ENCODE measurements around the gene SH3BP4. TPM values are rescaled to one million over a fixed set of nuclear protein-coding genes. Genes with fewer than 3 reads are reported as not detected.

The SH3BP4 gene
- total RNA-seq, 4 donors from 2014 or later = 13.5 to 28.4 (median 20.1) TPM

GRCh38 chr2:235029054-235029453, 77.2 kb downstream of the SH3BP4 start:
- no peaks in the 10 kb centered on the region for H3K9me3 ChIP-seq
- intact Hi-C loops (cut with DNase I; ENCODE audit: low total_unique reads) = no loop called here
- DNase-seq = no peak
- H3K27me3 ChIP-seq = no peaks in the 10 kb centered on the region
- H3K4me3 ChIP-seq = no peak overlapping the region
- H3K4me1 ChIP-seq = peaks cover 0 to 3% of the 10 kb centered on the region in 2 donors
- H3K27ac ChIP-seq = no peak overlapping the region
- no peaks in the 10 kb centered on the region for H3K36me3 ChIP-seq
- TF ChIP-seq POLR2A (IDR thresholded peaks at IDR 0.05) = no peak
- TF ChIP-seq, protein P1, sequence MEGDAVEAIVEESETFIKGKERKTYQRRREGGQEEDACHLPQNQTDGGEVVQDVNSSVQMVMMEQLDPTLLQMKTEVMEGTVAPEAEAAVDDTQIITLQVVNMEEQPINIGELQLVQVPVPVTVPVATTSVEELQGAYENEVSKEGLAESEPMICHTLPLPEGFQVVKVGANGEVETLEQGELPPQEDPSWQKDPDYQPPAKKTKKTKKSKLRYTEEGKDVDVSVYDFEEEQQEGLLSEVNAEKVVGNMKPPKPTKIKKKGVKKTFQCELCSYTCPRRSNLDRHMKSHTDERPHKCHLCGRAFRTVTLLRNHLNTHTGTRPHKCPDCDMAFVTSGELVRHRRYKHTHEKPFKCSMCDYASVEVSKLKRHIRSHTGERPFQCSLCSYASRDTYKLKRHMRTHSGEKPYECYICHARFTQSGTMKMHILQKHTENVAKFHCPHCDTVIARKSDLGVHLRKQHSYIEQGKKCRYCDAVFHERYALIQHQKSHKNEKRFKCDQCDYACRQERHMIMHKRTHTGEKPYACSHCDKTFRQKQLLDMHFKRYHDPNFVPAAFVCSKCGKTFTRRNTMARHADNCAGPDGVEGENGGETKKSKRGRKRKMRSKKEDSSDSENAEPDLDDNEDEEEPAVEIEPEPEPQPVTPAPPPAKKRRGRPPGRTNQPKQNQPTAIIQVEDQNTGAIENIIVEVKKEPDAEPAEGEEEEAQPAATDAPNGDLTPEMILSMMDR (IDR thresholded peaks at IDR 0.05) = no peak

DNA sequence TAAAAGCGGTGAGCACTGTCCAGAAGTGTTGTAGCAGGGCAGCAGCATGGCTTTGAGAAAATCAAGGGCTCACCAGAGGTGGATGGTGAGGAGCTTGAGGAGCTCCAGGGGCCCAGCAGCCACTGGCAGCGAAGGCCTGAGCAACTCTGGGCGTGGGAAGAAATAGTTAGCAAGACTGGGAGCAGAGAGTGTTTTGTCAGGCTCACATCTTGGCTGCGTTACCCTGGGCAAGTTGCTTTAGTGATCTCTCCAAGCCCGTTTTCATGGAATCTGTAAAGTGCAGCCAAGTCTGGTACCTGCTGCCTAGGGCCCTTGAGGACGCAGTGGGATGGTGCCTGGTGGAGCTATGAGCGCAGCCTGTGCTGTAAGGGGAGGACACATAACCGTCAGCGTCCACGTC, 78.3 kb downstream of the SH3BP4 start:
- H3K9me3 ChIP-seq = no peaks in the 10 kb centered on the region
- H3K27me3 ChIP-seq = no peaks in the 10 kb centered on the region
- TF ChIP-seq, protein P1 (IDR thresholded peaks at IDR 0.05) = no peak
- no peak for TF ChIP-seq POLR2A (IDR thresholded peaks at IDR 0.05)
- no peak overlapping the region for H3K4me3 ChIP-seq
- peaks cover 0 to 3% of the 10 kb centered on the region in 2 donors for H3K4me1 ChIP-seq
- intact Hi-C loops (cut with DNase I; ENCODE audit: low total_unique reads) = no loop called here
- H3K27ac ChIP-seq = no peak overlapping the region
- no peak for DNase-seq
- H3K36me3 ChIP-seq = no peaks in the 10 kb centered on the region

GRCh38 chr2:235030936-235031335, 79.1 kb downstream of the SH3BP4 start:
- TF ChIP-seq POLR2A (IDR thresholded peaks at IDR 0.05) = no peak
- TF ChIP-seq, protein P1 (IDR thresholded peaks at IDR 0.05) = no peak
- intact Hi-C loops (cut with DNase I; ENCODE audit: low total_unique reads) = no loop called here
- H3K27ac ChIP-seq = no peak overlapping the region

GRCh38 chr2:235031686-235032373, 80.0 kb downstream of the SH3BP4 start:
- Histone ChIP-seq H3K9me3 (no peaks in the 10 kb centered on the region), H3K4me1 (peaks cover 0 to 3% of the 10 kb centered on the region in 2 donors), H3K4me3 (no peak overlapping the region), H3K36me3 (no peaks in the 10 kb centered on the region), H3K27ac (no peak overlapping the region), H3K27me3 (no peaks in the 10 kb centered on the region)
- no peak for TF ChIP-seq POLR2A (IDR thresholded peaks at IDR 0.05)
- TF ChIP-seq, protein P1 (IDR thresholded peaks at IDR 0.05) = no peak
- intact Hi-C loops (cut with DNase I; ENCODE audit: low total_unique reads) = no loop called here
- DNase-seq = no peak

More at GRCh38 chr2:235030936-235031335, 79.1 kb downstream of the SH3BP4 start:
- Histone ChIP-seq H3K9me3 (no peaks in the 10 kb centered on the region), H3K4me3 (no peak overlapping the region), H3K36me3 (no peaks in the 10 kb centered on the region), H3K27me3 (no peaks in the 10 kb centered on the region), H3K4me1 (peaks cover 0 to 3% of the 10 kb centered on the region in 2 donors)
- DNase-seq = no peak

GRCh38 chr2:235032466-235032865, 80.6 kb downstream of the SH3BP4 start:
- Histone ChIP-seq H3K9me3 (no peaks in the 10 kb centered on the region), H3K27ac (no peak overlapping the region), H3K27me3 (no peaks in the 10 kb centered on the region), H3K4me3 (no peak overlapping the region), H3K36me3 (no peaks in the 10 kb centered on the region), H3K4me1 (peaks cover 0 to 3% of the 10 kb centered on the region in 2 donors)
- DNase-seq = no peak
- intact Hi-C loops (cut with DNase I; ENCODE audit: low total_unique reads) = no loop called here
- TF ChIP-seq POLR2A (IDR thresholded peaks at IDR 0.05) = no peak
- TF ChIP-seq, protein P1 (IDR thresholded peaks at IDR 0.05) = no peak

Data from uterus (tissue), 4 donors.